Heart right ventricle (tissue), 16 donors: ENCODE measurements around the gene DTNB. TPM values are rescaled to one million over a fixed set of nuclear protein-coding genes. Genes with fewer than 3 reads are reported as not detected.
"Not testable (repeated sequence)": the region's sequence is repeated elsewhere in the genome, so short reads cannot be mapped to it uniquely, and the experiment has no call there.

Experiments used
- ATAC-seq, 8 donors: fragments of 200-7000 bp; cut with Tn5 transposase; one replicate each; pipeline ENCODE4 v1.9.1; 2020; ENCODE audit warnings: mild to moderate bottlenecking in 8 of 8, moderate library complexity in 8 of 8, moderate number of reproducible peaks in 1 of 8
- DNase-seq, 2 donors: peaks; one replicate each; pipeline ENCODE4 v3.0.0-alpha.2; 2020
- H3K27ac ChIP-seq, 10 donors: fragments of 200-600 bp; sonication (generic) in 2 of 10; one replicate each; pipeline versions ENCODE4 v1.5.0 to v1.8.0; 2020 to 2022; ENCODE audit warnings: mild to moderate bottlenecking in 3 of 10
- H3K27me3 ChIP-seq, 7 donors: fragments of 200-600 bp; one replicate each; pipeline ENCODE4 v1.8.0; 2021 to 2022; ENCODE audit warnings: mild to moderate bottlenecking in 2 of 7
- H3K36me3 ChIP-seq, 9 donors: fragments of 200-600 bp; sonication (generic) in 1 of 9; one replicate each; pipeline versions ENCODE4 v1.5.0 to v1.8.0; 2020 to 2022; ENCODE audit warnings: mild to moderate bottlenecking in 2 of 9
- H3K4me1 ChIP-seq, 9 donors: fragments of 200-600 bp; sonication (generic) in 1 of 9; one replicate each; pipeline versions ENCODE4 v1.5.0 to v1.8.0; 2020 to 2022; ENCODE audit warnings: mild to moderate bottlenecking in 4 of 9
- H3K4me3 ChIP-seq, 10 donors: fragments of 200-600 bp; sonication (generic) in 2 of 10; one replicate each; pipeline versions ENCODE4 v1.5.0 to v1.8.0; 2020 to 2022; ENCODE audit warnings: mild to moderate bottlenecking in 7 of 10, moderate library complexity in 2 of 10
- H3K9me3 ChIP-seq, 11 donors: fragments of 200-600 bp in 10 of 11; sonication (generic) in 2 of 11; one replicate each; pipeline versions ENCODE4 v1.5.0 to v1.8.0; 2013 to 2022; ENCODE audit warnings: mild to moderate bottlenecking in 2 of 11, control low read depth in 1 of 11, moderate library complexity in 1 of 11
- WGBS, 2 donors: extraction: QIAGEN DNeasy Blood & Tissue Kit; methylation state at CpG; one replicate each; pipeline ENCODE4 v1.1.7; 2013; ENCODE audit warnings: inconsistent platforms in 1 of 2; 5-methylcytosine and 5-hydroxymethylcytosine counted together
- intact Hi-C, 10 donors: fragments of 100-400 bp; cut with DNase I; formaldehyde crosslinking; loops; one replicate each; pipeline versions ENCODE4 v1.11.1 to v1.14.2; 2022
- polyA plus RNA-seq, 2 donors: library from polyadenylated mRNA; stranded (reverse); fragments of 200-250 nt; gene quantifications; one replicate each; pipeline ENCODE4 v1.2.3, GENCODE V29; 2013
- total RNA-seq, 10 donors: library from RNA; stranded (reverse); fragmentation: NEBNext Ultra II Directional in 3 of 10; extraction: Animal tissue kit (Norgen Biotek cat#: 25700) in 3 of 10; gene quantifications; one replicate each; pipeline versions ENCODE4 v1.2.1 to v1.2.4, GENCODE V29; 2021 to 2023
- TF ChIP-seq, protein P1 (sequence below), 9 donors: fragments of 200-600 bp; sonication (generic) in 2 of 9; IDR thresholded peaks; one replicate each; pipeline versions ENCODE4 v1.5.0 to v1.8.0; 2021 to 2022; ENCODE audit warnings: antibody characterized with exemption in 9 of 9, mild to moderate bottlenecking in 5 of 9, moderate library complexity in 1 of 9
- donor health status: Arrhythmogenic right ventricular cardiomyopathy.
- donor health status: ischemic (EF 13 %, LVEDD 7.1; RV severe dilation, severe dysfunction).
- donor health status: healthy with polysubstance abuse.
- donor health status: DM: no; HTN: yes; CAD: no.
- donor health status: DM: no; HTN: no; CAD: no.
- donor health status: ischemic (EF 25% LVEDD 6.9; RV normal size, moderate dysfunction).
- donor health status: ischemic (EF 25% LVEDD 5.7; RV mildly dilated, moderate dysfunction).
- donor health status: healthy.
- donor health status: DM: yes; HTN: yes; CAD: no.
- donor health status: Ischemic cardiomyopathy.
- donor health status: ischemic (EF 35%, LVEDD 5.7; RV mildly dilated, moderate dysfunction).
- donor health status: nonischemic (EF 11% LVEDD 7.7; RV severe dilation, severe dysfunction).
- donor health status: DM: yes; HTN: yes; CAD: no.
- donor health status: PGD.
- donor health status: ischemic (EF 29% LVEDD 5.4; RV normal size, mild dysfunction).
- donor health status: nonischemic (EF 23%, LVEDD 6.1; RV moderate dilation, normal function).

The DTNB gene
- total and polyA plus RNA-seq, 12 donors, result 2.8 to 11.3 (median 7.8) TPM

DNA sequence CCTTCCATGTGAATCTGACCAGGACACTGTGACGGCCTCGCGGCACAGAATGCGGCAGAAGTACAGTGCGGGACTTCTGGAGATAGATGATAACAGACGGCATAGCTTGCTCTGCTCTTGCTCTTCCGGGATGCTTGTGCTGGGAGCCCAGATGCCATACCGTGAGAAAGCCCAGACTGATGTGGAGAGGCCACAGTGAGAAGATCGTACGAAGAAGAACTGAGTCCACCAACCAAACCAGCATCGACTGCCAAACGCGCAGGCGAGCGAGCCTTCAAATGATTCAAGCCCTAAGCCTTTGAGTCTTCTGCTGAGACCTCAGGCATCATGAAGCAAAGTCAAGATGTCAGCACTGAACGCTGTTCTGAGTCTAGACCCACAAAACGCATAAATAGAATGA, 33.7 kb downstream of the DTNB start:
- DNase-seq (no peak), ATAC-seq (no peak)
- no peaks in the 10 kb centered on the region for H3K4me1 ChIP-seq
- H3K4me3 ChIP-seq, result no peak overlapping the region
- TF ChIP-seq, protein P1, sequence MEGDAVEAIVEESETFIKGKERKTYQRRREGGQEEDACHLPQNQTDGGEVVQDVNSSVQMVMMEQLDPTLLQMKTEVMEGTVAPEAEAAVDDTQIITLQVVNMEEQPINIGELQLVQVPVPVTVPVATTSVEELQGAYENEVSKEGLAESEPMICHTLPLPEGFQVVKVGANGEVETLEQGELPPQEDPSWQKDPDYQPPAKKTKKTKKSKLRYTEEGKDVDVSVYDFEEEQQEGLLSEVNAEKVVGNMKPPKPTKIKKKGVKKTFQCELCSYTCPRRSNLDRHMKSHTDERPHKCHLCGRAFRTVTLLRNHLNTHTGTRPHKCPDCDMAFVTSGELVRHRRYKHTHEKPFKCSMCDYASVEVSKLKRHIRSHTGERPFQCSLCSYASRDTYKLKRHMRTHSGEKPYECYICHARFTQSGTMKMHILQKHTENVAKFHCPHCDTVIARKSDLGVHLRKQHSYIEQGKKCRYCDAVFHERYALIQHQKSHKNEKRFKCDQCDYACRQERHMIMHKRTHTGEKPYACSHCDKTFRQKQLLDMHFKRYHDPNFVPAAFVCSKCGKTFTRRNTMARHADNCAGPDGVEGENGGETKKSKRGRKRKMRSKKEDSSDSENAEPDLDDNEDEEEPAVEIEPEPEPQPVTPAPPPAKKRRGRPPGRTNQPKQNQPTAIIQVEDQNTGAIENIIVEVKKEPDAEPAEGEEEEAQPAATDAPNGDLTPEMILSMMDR (IDR thresholded peaks at IDR 0.05), result no peak
- intact Hi-C loops, result no loop called here
- H3K9me3 ChIP-seq, result no peaks in the 10 kb centered on the region
- H3K27ac ChIP-seq, result no peak overlapping the region
- 93 to 95% methylated on average over 17 of the region's 17 CpGs for WGBS, 2 donors
- H3K36me3 ChIP-seq, result peaks cover 0 to 5% (median 0%) of the 10 kb centered on the region in 9 donors
- H3K27me3 ChIP-seq, result no peaks in the 10 kb centered on the region

DNA sequence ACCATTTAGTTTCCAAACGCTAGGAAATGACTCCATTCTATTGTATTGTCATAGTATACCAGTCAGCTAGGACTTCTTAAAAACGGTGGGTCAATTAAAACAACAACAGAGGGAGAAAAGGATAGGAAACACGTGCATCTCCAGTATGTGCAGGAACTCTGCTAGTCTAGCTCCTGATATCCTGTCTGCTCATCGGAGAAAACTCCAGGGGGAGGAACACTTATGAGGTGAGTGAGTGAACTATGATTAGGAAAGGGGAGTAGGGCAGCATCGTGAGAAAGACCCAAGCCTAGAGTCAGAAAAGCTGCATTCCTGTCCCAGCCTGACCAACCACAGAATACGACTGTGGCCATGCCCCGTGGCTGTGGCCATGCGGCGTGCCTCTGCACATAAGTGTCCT, 34.2 kb downstream of the DTNB start:
- TF ChIP-seq, protein P1 (IDR thresholded peaks at IDR 0.05), result no peak
- 70 to 76% methylated on average over 9 of the region's 9 CpGs for WGBS, 2 donors
- no peak for DNase-seq
- Histone ChIP-seq H3K27ac (no peak overlapping the region), H3K36me3 (peaks cover 0 to 2% (median 0%) of the 10 kb centered on the region in 9 donors), H3K9me3 (no peaks in the 10 kb centered on the region), H3K4me3 (no peak overlapping the region), H3K4me1 (no peaks in the 10 kb centered on the region), H3K27me3 (no peaks in the 10 kb centered on the region)
- no peak for ATAC-seq
- intact Hi-C loops, result no loop called here

DNA sequence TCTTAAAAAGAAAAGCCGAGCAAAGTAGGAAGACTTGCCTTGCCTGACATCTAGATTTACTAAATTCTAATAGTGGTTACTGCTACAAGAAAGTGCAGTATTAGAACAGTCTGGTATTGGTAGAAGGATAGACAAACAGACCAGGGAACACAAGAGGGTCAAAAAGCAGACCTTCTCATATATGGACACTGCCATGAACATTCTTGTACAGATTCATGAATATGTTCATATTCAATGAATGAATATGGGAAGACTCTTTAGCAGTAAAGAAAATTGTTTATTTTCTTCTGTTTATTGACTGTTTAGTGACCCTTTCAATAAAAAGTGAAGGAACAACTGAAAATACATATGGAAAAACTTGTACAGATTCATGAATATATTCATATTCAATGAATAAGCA, 37.6 kb downstream of the DTNB start:
- no peaks in the 10 kb centered on the region for H3K9me3 ChIP-seq
- no peak overlapping the region for H3K27ac ChIP-seq
- TF ChIP-seq, protein P1 (IDR thresholded peaks at IDR 0.05), result no peak
- no peak overlapping the region for H3K4me3 ChIP-seq
- DNase-seq (no peak), ATAC-seq (no peak)
- no peaks in the 10 kb centered on the region for H3K4me1 ChIP-seq
- H3K27me3 ChIP-seq, result no peaks in the 10 kb centered on the region
- WGBS, 2 donors, result 97 to 100% methylated on average over 1 of the region's 1 CpG
- intact Hi-C loops, result no loop called here
- H3K36me3 ChIP-seq, result no peaks in the 10 kb centered on the region

DNA sequence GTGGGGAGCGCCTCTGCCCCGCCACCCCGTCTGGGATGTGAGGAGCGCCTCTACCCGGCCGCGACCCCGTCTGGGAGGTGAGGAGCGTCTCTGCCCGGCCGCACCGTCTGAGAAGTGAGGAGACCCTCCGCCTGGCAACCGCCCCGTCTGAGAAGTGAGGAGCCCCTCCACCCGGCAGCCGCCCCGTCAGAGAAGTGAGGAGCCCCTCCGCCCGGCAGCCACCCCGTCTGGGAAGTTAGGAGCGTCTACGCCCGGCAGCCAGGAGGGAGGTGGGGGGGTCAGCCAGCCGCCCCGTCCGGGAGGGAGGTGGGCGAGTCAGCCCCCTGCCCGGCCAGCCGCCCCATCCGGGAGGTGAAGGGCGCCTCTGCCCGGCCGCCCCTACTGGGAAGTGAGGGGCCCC, 39.6 kb downstream of the DTNB start:
- 95 to 98% methylated on average over 19 to 31 of the region's 34 CpGs for WGBS, 2 donors
- H3K27ac ChIP-seq, intact Hi-C loops, DNase-seq, H3K4me1 ChIP-seq, H3K4me3 ChIP-seq, ATAC-seq, H3K27me3 ChIP-seq, H3K36me3 ChIP-seq, H3K9me3 ChIP-seq: not testable (repeated sequence)

DNA sequence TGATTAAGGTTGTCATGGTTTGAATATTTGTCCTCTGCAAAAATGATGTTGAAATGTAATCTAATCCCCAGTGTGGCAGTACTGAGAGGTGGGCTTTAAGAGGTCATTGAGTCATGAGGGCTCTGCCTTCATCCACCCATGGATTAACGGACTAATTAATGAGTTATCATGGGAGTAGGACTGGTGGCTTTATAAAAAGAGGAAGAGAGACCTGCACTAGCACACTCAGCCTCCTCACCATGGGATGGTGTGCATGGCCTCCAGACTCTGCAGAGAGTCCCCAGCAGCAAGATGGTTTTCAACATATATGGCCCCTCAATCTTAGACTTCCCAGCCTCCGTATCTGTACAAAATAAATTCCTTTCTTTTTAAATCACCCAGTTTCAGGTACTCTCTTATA, 41.0 kb downstream of the DTNB start:
- TF ChIP-seq, protein P1 (IDR thresholded peaks at IDR 0.05), result no peak
- Histone ChIP-seq H3K27me3 (no peaks in the 10 kb centered on the region), H3K36me3 (peaks cover 0 to 14% (median 7%) of the 10 kb centered on the region in 9 donors), H3K9me3 (no peaks in the 10 kb centered on the region), H3K27ac (no peak overlapping the region), H3K4me3 (no peak overlapping the region), H3K4me1 (no peaks in the 10 kb centered on the region)
- ATAC-seq (no peak), DNase-seq (no peak)
- intact Hi-C loops, result no loop called here
- WGBS, 2 donors, result 92 to 97% methylated on average over 2 of the region's 2 CpGs
